Measurements from ENCODE around the gene KRT81.
"Not testable (repeated sequence)": the region's sequence is repeated elsewhere in the genome, so short reads cannot be mapped to it uniquely, and the experiment has no call there.

The KRT81 gene

DNA sequence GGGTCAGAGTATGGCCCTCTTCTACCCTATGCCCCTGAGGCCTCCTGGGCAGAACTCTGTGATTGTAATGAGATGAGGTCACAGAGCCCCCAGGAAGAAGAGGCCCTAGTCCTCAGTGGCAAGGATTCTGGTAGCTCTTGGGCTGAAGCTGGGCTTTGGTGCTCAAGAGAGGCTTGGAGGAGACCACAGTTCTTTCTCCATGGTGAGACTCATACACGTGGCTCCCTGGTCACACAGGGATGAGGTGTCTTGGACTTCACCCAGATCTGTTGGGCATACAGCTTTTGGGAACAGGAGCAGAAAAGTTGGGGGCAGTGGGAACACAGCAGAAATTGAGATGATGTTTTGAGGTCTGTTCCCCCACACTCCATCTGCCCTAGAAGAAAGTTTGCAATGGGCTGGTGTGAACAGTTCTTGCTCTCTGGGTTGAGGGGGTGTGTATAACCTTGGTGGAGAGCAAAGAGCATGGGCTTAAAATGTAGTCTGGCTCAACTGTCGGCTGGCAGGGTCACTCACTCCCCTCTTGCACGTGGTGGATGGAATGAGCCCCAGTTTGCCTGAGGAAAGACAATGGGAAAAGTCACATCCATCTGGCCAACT, 16.7 kb downstream of the KRT81 start, which contains the start of gene KRT86:
TSS of gene KRT86 (plus strand) at position 125 of the 600 bp plus-strand sequence. CDS start 27,272 bp downstream, outside the sequence.
- no peak for DNase-seq (ENCODE audit: low read depth)

DNA sequence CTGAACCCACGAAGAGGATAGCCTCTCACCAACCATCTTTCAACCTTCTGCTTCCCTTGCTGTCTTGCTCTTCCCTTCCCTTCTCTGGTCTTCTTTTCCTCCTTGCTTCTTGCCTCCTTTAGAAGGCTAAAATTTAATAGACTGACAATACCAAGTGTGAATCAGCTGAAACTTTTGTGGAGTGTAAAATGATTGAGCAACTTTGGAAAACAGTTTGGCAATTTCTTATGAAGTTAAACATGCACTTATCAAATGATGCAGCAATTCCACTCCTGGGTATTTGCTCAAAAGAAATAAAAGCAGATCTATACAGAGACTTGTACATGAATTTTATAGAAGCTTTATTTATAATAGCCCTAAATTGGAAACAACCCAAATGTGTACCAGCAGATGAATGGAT, 20.2 kb downstream of the KRT81 start:
- no peak for DNase-seq (ENCODE audit: low read depth)

DNA sequence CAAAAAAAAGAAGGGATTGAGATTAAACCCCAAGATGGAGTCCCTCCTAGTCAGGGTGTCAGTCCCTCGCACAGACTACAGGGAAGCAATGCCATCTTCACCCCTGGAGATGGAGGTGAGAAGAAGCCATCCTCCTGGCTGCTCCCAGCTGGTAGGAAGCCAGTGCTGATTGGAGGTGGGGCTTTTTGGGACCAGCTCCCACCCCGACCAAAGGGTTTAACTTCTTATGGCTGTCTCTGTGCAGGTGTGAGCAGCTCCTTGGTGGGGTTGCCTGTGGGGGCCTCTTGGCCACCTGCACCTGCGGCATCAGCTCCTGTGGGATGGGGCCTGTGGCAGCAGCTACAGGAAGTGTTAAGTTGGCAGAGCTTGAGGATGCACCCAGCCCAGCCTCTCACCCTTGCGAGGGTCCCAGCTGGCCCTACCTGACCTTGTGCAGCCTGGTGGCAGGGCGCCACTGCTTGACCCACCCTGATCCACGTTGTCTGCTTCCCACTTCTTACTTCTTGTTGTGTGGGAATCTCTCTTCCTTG, 20.7 kb downstream of the KRT81 start:
- DNase-seq (ENCODE audit: low read depth), result no peak

DNA sequence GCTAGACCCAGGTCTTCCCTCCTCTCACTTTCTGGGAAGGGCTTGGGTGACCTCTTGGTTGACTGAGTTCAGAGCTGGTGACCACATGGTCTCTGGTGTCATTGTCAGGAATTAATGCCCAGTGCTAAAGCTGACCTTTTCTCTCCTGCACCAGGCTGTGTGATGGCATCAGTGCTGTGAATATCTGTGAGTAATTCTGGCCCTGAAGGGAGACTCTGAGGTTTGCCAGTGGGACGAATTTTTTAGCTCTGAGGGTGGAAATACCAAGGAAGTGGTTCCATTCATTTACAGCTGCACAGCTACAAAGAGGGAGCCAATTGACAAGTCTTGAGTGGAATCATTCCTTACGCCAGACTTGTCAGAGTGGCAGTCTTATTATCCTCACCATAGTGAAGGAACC, 23.1 kb downstream of the KRT81 start:
- DNase-seq (ENCODE audit: low read depth), result no peak

DNA sequence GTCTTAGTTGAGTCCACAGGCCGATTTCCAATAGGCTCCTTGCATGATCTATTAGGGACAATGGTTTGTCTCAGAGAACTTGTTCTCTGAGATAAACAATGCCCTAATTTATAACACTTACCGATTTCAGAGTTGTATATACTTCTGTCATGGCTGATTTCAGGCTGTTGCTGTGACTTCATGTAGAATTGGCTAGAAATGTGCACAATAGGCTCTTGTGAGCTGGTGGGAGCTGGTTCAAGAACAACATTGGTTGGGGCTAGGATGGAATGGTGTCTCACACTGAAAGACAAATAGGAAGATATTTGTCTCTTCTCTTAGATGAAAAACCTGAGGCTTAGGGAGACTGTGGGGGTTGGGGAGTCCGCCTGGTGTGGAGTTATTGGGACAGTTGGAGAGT, 23.6 kb downstream of the KRT81 start:
- DNase-seq (ENCODE audit: low read depth), result no peak

DNA sequence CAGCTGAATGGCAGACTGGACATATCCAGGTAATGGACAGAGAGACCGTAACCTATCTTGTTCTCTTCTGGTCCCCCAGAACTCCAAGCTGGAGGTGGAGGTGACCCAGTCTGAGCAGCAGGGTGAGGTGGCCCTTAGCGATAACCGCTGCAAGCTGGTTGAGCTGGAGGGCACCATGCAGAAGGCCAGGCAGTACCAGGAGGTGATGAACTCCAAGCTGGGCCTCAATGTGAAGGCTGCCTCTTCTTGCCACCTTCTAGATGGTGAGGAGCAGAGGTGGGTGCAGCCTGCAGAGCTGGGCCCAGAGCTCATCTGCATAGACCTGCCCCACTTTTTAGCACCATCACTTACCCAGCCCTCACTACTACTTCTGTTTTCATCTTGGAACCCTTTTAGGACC, 24.1 kb downstream of the KRT81 start:
- DNase-seq (ENCODE audit: low read depth), result no peak

DNA sequence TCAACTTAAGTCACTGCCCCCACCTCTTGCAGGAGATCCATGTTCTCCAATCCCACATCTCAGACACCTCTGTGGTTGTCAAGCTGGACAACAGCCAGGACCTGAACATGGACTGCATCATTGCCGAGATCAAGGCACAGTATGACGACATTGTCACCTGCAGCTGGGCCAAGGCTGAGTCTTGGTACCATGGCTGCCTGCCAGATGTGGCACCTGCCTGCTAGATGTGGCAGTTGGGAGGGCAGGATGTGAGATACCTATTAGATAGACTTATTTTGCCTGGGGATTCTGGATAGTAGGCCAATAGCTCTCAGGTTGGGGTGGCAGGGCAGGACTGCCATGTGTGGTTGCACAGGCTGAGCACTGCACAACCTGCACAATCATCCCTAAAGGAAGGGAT, 24.8 kb downstream of the KRT81 start:
- no peak for DNase-seq (ENCODE audit: low read depth)

DNA sequence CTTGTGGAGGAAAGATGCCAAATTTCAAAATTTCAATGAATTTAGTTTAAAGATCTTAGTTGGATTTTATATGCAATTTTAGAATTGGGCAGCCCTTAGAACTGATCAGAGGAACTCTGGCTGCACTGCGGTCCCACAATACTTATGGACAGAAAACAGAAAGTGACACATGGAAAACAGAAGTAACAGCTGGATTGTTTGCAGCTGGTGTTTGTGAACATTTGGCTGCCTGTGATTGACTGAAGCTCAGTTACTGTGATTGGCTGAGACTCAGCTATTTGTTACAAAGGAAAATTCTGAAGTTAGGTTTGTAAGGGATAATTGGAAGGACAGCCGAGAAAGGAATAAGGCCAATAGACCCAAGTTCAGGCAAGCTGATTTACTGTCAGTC, 26.9 kb downstream of the KRT81 start:
- no peak for DNase-seq (ENCODE audit: low read depth)

DNA sequence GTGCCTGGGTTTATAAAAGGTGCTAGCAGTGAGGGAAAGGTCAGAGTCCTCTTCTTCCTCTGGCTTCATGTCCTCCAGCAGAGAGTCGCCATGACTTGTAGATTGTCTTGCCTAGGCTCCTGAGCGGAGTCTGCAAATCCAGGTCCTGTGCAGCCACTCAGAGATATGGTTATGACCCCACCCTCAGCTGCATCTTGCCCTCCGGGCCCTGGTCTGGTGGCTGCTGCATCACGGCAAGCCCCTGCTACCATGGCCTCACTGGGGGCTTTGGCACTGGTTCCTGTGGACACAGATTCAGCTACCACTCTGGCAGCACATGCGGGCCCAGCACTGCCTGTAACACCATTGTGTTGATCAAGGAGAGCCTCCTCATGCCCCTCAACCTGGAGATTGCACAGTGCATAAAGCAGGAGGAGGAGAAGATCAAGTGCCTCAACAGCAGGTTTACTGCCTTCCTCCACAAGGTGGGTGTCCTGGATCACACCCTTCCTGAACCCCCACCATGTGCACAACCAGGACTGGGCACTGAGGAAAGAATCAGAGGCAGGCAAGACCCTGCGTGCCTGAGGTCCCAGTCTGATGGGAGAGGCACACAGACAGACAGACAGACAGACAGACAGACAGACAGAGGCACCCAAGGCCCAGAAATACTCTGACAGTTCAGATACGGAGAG, 27.4 kb downstream of the KRT81 start:
- no peak for DNase-seq (ENCODE audit: low read depth)

DNA sequence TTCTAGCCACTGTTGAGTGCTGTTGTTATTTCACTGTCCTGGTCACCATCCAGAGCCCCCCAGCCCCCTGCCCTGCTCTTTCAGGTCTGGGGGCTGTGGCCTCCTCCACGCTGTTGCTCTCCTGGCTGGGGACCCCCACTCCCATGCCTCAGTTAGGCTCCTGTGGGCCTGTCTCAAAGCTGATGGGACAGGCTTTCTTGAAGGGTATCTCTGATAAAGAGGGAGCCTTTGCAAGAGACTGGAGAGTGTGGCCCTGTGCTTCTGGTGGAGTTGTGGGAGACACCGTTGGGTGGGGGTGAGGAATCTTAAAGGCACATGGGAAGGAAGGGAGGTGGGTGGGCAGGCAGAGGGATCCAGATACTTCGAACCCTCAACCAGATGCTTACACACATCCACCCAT, 29.0 kb downstream of the KRT81 start:
- DNase-seq (ENCODE audit: low read depth), result no peak

DNA sequence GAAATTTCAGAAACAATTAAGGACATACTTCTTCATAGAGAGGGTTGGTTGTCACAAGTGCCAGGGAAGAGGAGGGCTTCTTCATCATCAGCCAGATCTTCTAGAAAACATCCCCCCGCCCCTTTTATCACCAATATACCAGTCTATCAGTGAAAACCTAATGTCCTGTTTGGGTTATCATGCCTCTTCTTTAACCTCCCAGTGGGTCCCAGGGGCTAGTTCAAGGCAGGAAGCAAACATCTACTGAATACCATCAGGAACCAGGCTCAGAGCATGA, 30.2 kb downstream of the KRT81 start:
- no peak for DNase-seq (ENCODE audit: low read depth)

DNA sequence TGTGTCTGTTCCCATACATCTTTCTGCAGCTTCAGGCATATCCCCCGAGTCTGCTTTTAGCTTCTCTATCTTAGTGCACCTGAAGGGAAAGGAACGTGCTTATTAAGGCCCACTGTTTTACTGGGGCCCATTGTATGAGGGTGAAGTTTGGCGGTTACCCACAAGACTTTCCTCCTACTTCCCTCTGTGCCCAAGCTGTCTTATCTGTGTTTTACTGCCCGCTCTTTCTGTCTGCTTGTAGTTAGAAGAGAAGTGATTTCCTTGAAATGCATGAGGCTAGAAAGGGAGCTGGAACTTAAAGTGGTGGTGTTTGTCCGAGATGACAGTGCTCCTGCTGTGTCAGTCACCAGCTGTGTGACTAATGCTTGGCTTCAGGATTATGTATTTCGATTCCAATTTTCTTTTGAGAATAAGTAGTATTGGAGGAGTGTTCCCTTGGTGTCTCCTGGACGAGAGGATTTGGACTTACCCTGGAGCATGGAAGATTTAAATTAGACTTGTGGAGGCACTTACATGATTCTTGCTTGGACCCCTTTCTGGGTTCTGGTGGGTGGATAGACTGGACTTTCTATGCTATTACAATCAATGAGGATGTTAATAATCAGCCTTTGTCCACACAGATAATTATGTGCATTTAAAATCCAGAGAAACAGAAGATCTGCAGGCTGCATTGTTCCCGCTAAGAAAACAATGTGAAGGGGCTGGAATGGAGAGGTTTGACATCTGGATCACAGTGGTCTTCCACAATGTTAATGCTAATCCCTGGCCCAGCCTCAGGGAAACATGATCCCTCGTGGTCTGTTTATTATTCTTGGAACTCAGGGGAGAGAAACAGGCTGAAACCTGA, 30.8 kb downstream of the KRT81 start:
- DNase-seq (ENCODE audit: low read depth), result no peak

DNA sequence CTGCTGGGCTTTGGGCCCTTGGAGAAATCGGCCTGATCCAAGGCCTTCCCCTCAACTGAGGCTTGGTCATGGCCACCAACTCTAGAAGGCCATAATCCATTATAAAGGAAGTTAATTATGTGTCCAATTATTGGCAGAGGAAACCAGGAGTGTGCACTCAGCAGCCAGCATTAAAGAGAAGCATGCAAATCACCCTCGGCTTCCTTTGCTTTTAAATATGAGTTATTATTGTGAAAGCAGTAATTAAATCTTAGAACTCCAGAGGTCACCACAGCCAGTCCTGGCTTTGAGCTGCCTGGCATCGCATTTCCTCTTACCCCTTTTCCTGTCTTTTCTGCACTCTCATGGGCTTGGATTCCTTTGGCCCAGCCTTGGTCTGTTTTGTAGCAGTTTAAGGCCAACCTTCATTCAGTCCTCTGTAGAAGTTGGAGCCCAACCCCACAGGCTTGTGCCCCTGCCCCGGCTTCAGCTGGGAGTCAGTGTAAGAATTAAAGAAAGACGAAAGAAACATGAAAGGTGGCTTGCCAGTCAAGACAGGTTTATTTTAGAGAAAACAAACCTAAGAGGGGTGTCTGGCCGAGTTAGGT, 31.6 kb downstream of the KRT81 start:
- no peak for DNase-seq (ENCODE audit: low read depth)

DNA sequence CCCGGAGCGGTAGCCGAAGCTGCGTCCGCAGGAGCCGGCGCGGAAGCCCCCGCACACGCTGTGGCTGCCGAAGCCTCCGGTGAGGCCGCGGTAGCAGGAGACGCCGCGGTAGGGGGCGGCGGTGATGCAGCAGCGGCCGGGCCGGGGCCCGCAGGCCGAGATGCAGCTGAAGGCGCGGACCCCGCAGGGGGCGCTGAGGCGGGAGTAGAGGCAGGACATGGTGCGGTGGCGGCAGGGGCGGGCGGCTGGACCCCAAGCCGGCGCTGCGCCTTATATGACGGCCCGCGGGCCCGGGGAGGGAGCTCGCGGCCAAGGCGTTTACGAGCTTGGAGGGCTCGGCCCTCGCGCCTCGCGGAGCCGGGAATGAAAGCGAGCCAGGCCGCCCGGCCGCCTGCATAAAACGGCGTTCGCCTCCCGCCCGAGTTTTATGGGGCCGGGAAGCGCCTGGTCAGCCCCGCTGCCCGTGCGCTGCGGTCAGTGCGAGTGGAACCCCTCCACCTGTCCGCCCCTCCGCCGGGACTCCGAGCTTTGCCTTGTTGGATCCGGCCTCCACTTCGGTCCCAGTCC, 32.9 kb downstream of the KRT81 start:
- DNase-seq (ENCODE audit: low read depth), result no peak

DNA sequence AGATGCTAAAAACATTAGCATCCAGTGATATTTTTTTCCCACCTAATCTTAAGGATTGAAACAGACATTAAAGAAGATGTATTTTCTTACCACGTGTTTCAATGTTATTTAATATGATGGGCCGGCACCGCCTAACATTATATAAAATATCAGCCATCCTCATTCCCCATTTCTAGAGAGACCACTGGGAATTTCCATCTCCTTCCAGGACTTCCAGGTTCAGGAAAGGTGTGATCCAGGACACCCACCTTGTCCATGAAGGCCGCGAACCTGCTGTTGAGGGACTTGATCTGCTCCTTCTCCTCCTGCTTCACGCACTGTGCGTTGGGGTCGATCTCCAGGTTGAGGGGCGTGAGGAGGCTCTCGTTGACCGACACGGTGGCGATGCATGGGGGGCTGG, 33.4 kb downstream of the KRT81 start:
- not testable (repeated sequence) for DNase-seq (ENCODE audit: low read depth)

DNA sequence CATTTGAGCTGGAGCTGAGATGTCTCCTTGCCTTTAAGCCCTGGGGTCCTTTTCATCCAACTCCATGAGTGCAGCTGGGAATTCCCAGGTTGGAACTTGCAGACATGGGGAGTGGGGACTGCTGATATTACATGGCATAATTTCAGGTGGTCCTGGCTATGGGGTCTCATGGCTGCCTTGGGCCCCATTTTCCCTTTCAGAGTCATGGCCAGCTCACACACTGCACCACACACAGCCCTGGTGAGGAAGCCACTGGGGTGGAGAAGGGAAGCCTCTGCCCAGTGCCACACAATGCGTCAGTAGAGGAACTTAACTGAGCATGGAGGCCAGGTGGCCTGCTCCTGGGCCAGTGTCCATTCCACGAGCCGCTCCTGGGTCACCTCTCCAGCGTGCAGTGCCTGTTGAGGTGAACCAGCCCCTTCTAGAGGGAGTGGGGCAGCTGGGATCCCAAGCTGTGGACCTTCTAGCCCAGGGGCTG, 34.2 kb downstream of the KRT81 start:
- DNase-seq (ENCODE audit: low read depth), result no peak

DNA sequence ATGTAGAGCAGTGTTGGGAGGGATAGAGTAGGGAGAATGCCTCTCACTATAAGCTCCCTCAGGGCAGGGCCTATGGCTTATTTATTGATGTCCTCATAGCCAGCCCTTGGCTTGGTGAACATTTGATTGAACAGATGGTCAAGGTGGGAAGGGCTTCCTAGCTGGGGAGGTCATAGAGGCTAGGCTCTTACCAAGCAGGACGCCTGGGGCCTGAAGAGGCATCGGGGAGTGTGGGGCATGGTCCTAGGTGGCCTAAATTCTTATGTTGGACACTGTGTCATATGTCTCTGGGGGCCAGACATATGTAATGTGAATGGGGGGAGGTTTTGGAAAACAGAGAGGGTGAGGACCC, 34.8 kb downstream of the KRT81 start:
- DNase-seq (ENCODE audit: low read depth), result no peak

DNA sequence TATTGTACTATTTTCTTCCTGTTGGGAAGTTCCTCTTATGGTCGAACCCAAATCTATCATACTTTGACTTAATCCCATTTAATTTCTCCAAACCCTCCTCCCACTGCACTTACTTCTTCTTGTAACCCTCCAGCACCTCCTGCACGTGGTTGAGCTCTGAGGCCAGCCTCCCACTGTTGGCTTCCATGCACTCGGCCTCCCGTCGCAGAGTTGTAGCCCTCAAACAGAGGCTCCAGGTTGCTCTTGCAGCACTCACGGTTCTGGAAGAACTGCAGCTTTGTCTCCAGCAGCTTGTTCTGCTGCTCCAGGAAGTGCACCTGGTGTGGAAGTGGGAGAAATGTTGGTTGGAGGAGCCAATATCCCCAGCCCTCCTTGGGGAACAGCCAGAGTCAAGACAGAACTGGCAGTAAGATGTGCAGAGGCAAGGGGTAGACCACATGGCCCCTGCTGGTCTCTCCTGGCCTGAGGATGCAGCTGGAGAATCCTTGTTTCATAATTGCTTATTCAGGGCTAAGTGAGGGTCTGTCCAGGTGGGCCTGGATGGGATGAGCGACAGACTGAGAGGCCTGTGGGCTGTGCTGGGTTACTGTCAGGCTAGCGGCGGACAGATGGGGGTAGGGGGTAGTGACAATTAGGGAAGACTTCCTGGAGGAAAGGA, 35.3 kb downstream of the KRT81 start:
- DNase-seq (ENCODE audit: low read depth), result no peak

DNA sequence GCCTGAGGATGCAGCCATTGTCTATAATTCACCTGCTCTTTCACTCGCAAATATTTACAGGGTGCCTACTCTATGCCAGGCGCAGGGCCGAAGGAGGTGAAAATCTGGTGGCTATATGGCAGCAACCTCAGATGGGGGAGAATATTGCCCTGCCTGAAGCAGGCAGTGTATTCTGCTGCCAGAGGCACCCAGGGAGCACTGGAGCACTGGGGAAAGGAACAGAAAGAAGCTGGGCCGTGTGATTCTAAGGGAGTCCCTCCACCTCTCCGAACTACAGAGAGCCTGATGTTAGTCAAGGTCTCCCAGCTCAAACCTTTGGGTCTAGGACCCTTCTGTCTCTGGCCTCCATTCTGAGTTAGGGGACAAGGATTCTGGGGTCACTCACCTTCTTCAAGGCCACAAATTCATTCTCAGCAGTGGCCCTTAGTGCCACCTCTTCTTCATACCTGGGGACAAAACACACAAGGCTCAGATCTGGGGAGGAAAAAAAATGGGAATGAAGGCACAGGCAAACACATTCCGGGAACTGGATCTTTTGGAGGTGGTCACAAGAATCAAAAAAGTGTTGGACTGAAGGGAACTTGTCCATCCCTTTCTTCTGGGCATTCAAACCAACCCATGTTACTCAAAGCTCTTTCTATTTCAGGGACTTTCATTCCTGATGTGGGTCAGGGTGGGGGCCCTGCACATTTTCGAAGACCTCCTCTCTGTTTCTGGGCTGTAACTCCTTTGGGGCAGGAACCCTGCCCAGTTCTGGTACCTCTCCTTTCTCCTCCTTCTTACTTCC, 36.2 kb downstream of the KRT81 start:
- no peak for DNase-seq (ENCODE audit: low read depth)

DNA sequence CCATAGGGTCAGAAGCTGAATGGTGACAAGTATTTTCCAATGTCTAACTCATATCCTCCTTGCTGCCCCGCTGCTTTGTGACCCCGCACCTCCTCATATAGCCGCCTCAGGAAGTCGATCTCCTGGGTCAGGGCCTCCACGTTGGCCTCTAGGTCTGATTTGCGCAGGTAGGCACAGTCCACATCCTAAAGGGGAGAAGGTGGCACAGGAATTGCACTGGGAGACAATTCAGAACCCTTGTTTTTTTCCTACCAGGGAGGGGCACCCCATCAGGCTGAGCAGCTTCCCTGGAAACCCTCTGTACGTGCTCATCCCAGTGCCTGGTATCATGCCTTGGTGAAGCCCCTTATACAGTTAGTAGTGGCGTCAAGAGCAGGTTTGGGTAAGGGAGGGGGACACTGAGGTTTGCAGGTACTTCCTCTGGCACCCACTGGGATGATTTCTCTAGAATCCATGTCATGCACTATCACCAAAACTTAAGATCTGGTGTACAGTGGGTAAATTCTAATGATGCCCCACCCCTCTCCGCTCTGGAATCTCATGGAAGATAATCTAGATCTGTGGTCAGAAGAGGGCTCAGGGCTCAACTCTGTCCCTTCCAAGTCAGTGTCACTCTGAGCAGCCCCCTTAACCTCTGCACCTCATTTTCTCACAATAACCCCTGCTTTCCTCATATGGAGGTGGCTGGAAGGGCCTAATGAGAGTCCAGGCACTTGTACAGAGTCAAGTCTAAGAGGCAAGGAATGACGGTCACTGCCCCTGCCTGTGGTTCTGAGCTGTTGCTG, 37.0 kb downstream of the KRT81 start:
- no peak for DNase-seq (ENCODE audit: low read depth)

All from activated T-cell treated with anti-CD3 and anti-CD28 coated beads for 48 hours (primary cell).